ENCODE data around the gene ZNF574.
"Not testable (repeated sequence)": the region's sequence is repeated elsewhere in the genome, so short reads cannot be mapped to it uniquely, and the experiment has no call there.

ZNF574 gene

GRCh38 chr19:42075616-42076379 lies at the start of gene ZNF574:
Gene ZNF574 (plus strand): TSS chr19:42076166. CDS start chr19:42078607, 2,441 bp downstream.
- peak; percentile 100 for DNase-seq

- DNase-seq, result no peak
Observed at GRCh38 chr19:42028304-42029216, 47.4 kb upstream of the ZNF574 start.

- DNase-seq, result no peak
Observed at GRCh38 chr19:42030645-42031440, 45.1 kb upstream of the ZNF574 start.

- no peak for DNase-seq
Observed at GRCh38 chr19:42032431-42032830, 43.5 kb upstream of the ZNF574 start.

GRCh38 chr19:42033413-42033812 lies 42.6 kb upstream of the ZNF574 start:
- no peak for DNase-seq

GRCh38 chr19:42034640-42035391 lies 41.1 kb upstream of the ZNF574 start:
- DNase-seq, result peak; percentile 73

GRCh38 chr19:42037649-42038048 lies 38.3 kb upstream of the ZNF574 start:
- DNase-seq, result no peak

GRCh38 chr19:42038666-42039065 lies 37.3 kb upstream of the ZNF574 start:
- no peak for DNase-seq

- no peak for DNase-seq
Observed at GRCh38 chr19:42040031-42040430, 35.9 kb upstream of the ZNF574 start.

GRCh38 chr19:42040491-42040890 lies 35.5 kb upstream of the ZNF574 start:
- not testable (repeated sequence) for DNase-seq

GRCh38 chr19:42042455-42043170 lies 33.4 kb upstream of the ZNF574 start:
- DNase-seq, result no peak

GRCh38 chr19:42045575-42045974 lies 30.4 kb upstream of the ZNF574 start:
- DNase-seq, result no peak

GRCh38 chr19:42048992-42049391 lies 27.0 kb upstream of the ZNF574 start:
- no peak for DNase-seq

GRCh38 chr19:42051166-42052115 lies 24.5 kb upstream of the ZNF574 start:
- peak; percentile 75 for DNase-seq

GRCh38 chr19:42052241-42052863 lies 23.6 kb upstream of the ZNF574 start:
- DNase-seq, result no peak

GRCh38 chr19:42053037-42053935 lies 22.7 kb upstream of the ZNF574 start:
- DNase-seq, result no peak

GRCh38 chr19:42054205-42054604 lies 21.8 kb upstream of the ZNF574 start:
- no peak for DNase-seq

GRCh38 chr19:42057846-42058245 lies 18.1 kb upstream of the ZNF574 start:
- DNase-seq, result no peak

GRCh38 chr19:42059196-42059595 lies 16.8 kb upstream of the ZNF574 start:
- no peak for DNase-seq

Measured in EL (cell line).